Measurements from ENCODE around the gene ESRRB. TPM values are rescaled to one million over a fixed set of nuclear protein-coding genes. Genes with fewer than 3 reads are reported as not detected.
A peak's percentile ranks its signal among the peaks of the same experiment; 100 is the strongest.

The ESRRB gene
- total RNA-seq, 3 donors from 2014 or later (not counting 1 experiment from before 2014, with no cell fraction given), result 0.45 to 1.3 TPM; not detected in 1

DNA sequence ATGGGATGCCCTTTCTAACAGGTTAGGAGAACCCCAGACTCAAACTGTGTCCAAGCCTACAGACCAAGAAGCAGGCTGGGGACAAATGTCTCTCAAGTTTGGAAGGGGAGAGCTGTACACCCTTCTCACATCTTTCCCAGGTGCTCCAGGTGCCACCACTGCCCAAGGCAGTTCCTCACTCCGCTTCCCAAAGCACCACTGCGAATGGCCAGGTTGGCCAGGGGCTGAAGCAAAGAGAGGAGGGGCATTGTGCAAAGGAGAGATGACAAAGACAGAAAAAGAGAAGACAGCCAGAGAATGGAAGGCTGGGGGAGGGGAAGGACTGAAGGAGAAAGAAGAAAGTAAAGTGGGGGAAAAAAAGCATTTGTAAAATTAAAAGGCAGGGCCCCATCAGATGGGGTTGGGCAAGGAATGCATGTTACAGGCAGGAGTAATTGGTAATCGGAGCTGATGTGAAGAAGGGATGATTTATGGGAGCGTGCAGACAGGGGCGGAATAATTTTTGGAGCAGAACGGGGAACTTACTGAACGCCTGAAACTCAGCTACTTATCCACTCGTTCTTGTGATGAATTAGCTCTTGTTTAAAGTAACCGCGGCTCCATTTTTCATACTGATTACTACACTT is 165.8 kb downstream of the ESRRB start:
- H3K36me3 Mint-ChIP-seq, result no peaks in the 10 kb centered on the region
- no peak for TF ChIP-seq CTCF (IDR thresholded peaks at IDR 0.05)
- no peak overlapping the region for H3K27ac Mint-ChIP-seq

DNA sequence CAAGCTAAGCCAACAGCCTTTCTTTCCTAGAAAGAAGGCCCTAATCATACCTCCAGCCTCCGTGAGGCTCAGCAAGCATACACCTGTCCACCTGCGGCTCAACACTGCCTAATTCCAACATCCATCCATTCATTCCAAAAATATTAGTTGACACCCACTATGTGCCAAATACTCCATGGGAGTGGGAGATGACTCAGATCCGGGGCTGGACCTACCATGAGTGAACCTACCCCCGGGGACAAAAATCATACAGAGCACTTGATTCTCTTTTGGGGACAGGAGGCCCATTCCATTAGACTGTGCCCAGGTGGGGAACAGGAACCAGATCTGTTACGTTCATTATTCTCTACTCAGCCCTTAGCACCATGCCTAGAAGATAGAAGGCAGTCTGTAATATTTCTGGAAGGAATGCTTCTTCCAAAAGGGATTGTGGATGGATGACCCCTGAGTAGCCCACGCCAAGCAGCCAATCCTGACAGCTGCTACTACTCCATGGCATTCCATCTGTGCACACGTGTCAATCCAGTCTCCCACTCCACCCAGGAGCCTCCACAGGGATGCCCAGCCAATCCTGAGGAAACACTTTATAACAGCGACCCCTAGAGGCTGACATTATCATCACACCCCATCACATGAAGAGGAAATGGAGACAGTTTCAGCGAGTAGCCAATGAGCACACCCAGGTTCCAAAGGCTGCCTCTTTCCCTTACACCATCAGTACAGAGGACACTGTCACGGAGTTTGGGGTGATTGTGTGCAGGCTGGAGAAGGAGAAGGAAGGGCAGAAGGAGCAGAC is 170.7 kb downstream of the ESRRB start:
- Mint-ChIP-seq H3K4me1 (no peaks in the 10 kb centered on the region), H3K27me3 (ENCODE audit: low read depth in 2 of 2) (peaks cover 4 to 9% of the 10 kb centered on the region in 2 donors), H3K9me3 (no peaks in the 10 kb centered on the region), H3K27ac (no peak overlapping the region), H3K4me3 (no peak overlapping the region), H3K36me3 (no peaks in the 10 kb centered on the region)
- no peaks in the 10 kb centered on the region for H3K9me3 ChIP-seq (ENCODE audit: control insufficient read depth, insufficient read depth, low read length)
- H3K36me3 ChIP-seq (ENCODE audit: control insufficient read depth, insufficient read depth, low read length), result no peaks in the 10 kb centered on the region
- DNase-seq (peak in 1 of 2 donors; percentile 4), ATAC-seq (no peak)
- H3K27ac ChIP-seq (ENCODE audit: low read length), result no peak overlapping the region
- intact Hi-C loops (cut with micrococcal nuclease), result no loop called here
- WGBS (ENCODE audit: insufficient coverage), result 59% methylated on average over 9 of the region's 10 CpGs
- no peaks in the 10 kb centered on the region for H3K4me1 ChIP-seq (ENCODE audit: control insufficient read depth, insufficient read depth, low read length)
- TF ChIP-seq CTCF (IDR thresholded peaks at IDR 0.05), result no peak
- no peak overlapping the region for H3K4me3 ChIP-seq (ENCODE audit: low read length)
- H3K27me3 ChIP-seq (ENCODE audit: control insufficient read depth, insufficient read depth, low read length), result no peaks in the 10 kb centered on the region

More for the DNA sequence above, 165.8 kb downstream of the ESRRB start:
- Histone ChIP-seq H3K36me3 (ENCODE audit: control insufficient read depth, insufficient read depth, low read length) (no peaks in the 10 kb centered on the region), H3K4me3 (ENCODE audit: low read length) (no peak overlapping the region), H3K27me3 (ENCODE audit: control insufficient read depth, insufficient read depth, low read length) (no peaks in the 10 kb centered on the region), H3K4me1 (ENCODE audit: control insufficient read depth, insufficient read depth, low read length) (no peaks in the 10 kb centered on the region), H3K27ac (ENCODE audit: low read length) (no peak overlapping the region), H3K9me3 (ENCODE audit: control insufficient read depth, insufficient read depth, low read length) (no peaks in the 10 kb centered on the region)
- H3K4me1 Mint-ChIP-seq, result no peaks in the 10 kb centered on the region
- peaks cover 8% of the 10 kb centered on the region in 2 donors for H3K27me3 Mint-ChIP-seq (ENCODE audit: low read depth in 2 of 2)
- 40% methylated on average over 10 of the region's 10 CpGs for WGBS (ENCODE audit: insufficient coverage)
- no peak overlapping the region for H3K4me3 Mint-ChIP-seq
- DNase-seq (no peak), ATAC-seq (no peak)
- no peaks in the 10 kb centered on the region for H3K9me3 Mint-ChIP-seq
- intact Hi-C loops (cut with micrococcal nuclease), result no loop called here

- intact Hi-C loops (cut with micrococcal nuclease), result no loop called here
- no peak for ATAC-seq
- WGBS (ENCODE audit: insufficient coverage), result 89% methylated on average over 4 of the region's 8 CpGs
- Histone ChIP-seq H3K9me3 (ENCODE audit: control insufficient read depth, insufficient read depth, low read length) (no peaks in the 10 kb centered on the region), H3K4me3 (ENCODE audit: low read length) (no peak overlapping the region), H3K27me3 (ENCODE audit: control insufficient read depth, insufficient read depth, low read length) (no peaks in the 10 kb centered on the region), H3K27ac (ENCODE audit: low read length) (no peak overlapping the region), H3K36me3 (ENCODE audit: control insufficient read depth, insufficient read depth, low read length) (no peaks in the 10 kb centered on the region), H3K4me1 (ENCODE audit: control insufficient read depth, insufficient read depth, low read length) (no peaks in the 10 kb centered on the region)
- Mint-ChIP-seq H3K27ac (no peak overlapping the region), H3K4me1 (no peaks in the 10 kb centered on the region), H3K27me3 (ENCODE audit: low read depth in 2 of 2) (peaks cover 6 to 15% of the 10 kb centered on the region in 2 donors), H3K9me3 (no peaks in the 10 kb centered on the region), H3K36me3 (no peaks in the 10 kb centered on the region), H3K4me3 (no peak overlapping the region)
- no peak for DNase-seq
- TF ChIP-seq CTCF (IDR thresholded peaks at IDR 0.05), result no peak
These were observed 171.9 kb downstream of the ESRRB start for GRCh38 chr14:76547831-76548230.

Data from natural killer cell (primary cell).